ENCODE data around the gene TCEA2.

Gene TCEA2

GRCh38 chr20:64038224-64038564, 24.8 kb upstream of the TCEA2 start:
- Histone ChIP-seq H3K9ac (ENCODE audit: low read length) (no peak overlapping the region), H3K4me1 (ENCODE audit: control insufficient read depth, insufficient read depth, low read length) (peaks cover 4% of the 10 kb centered on the region), H3K36me3 (ENCODE audit: control insufficient read depth, insufficient read depth, low read length) (peaks cover 4% of the 10 kb centered on the region), H3K4me3 (ENCODE audit: low read length) (peak overlapping the region; percentile 55), H3K27me3 (ENCODE audit: control insufficient read depth, insufficient read depth, low read length) (peaks cover 43% of the 10 kb centered on the region), H3K27ac (ENCODE audit: low read depth, low read length) (no peak overlapping the region)

GRCh38 chr20:64038565-64039292, 24.3 kb upstream of the TCEA2 start:
- H3K27me3 ChIP-seq (ENCODE audit: control insufficient read depth, insufficient read depth, low read length), result peaks cover 43% of the 10 kb centered on the region
- no peak overlapping the region for H3K27ac ChIP-seq (ENCODE audit: low read depth, low read length)
- H3K36me3 ChIP-seq (ENCODE audit: control insufficient read depth, insufficient read depth, low read length), result peaks cover 2% of the 10 kb centered on the region
- H3K4me1 ChIP-seq (ENCODE audit: control insufficient read depth, insufficient read depth, low read length), result peaks cover 4% of the 10 kb centered on the region
- H3K9ac ChIP-seq (ENCODE audit: low read length), result no peak overlapping the region
- peak overlapping the region; percentile 55 for H3K4me3 ChIP-seq (ENCODE audit: low read length)

- Histone ChIP-seq H3K9ac (ENCODE audit: low read length) (no peak overlapping the region), H3K4me1 (ENCODE audit: control insufficient read depth, insufficient read depth, low read length) (peaks cover 4% of the 10 kb centered on the region)
These were observed 23.5 kb upstream of the TCEA2 start for GRCh38 chr20:64039293-64040160.

GRCh38 chr20:64040231-64041039, 22.6 kb upstream of the TCEA2 start:
- no peak overlapping the region for H3K9ac ChIP-seq (ENCODE audit: low read length)
- H3K27me3 ChIP-seq (ENCODE audit: control insufficient read depth, insufficient read depth, low read length), result peaks cover 52% of the 10 kb centered on the region
- no peak overlapping the region for H3K27ac ChIP-seq (ENCODE audit: low read depth, low read length)
- H3K4me1 ChIP-seq (ENCODE audit: control insufficient read depth, insufficient read depth, low read length), result peaks cover 4% of the 10 kb centered on the region
- H3K36me3 ChIP-seq (ENCODE audit: control insufficient read depth, insufficient read depth, low read length), result no peaks in the 10 kb centered on the region
- no peak overlapping the region for H3K4me3 ChIP-seq (ENCODE audit: low read length)

More at GRCh38 chr20:64039293-64040160, 23.5 kb upstream of the TCEA2 start:
- H3K4me3 ChIP-seq (ENCODE audit: low read length), result peak overlapping the region; percentile 55
- H3K27me3 ChIP-seq (ENCODE audit: control insufficient read depth, insufficient read depth, low read length), result peaks cover 43% of the 10 kb centered on the region
- H3K27ac ChIP-seq (ENCODE audit: low read depth, low read length), result no peak overlapping the region
- H3K36me3 ChIP-seq (ENCODE audit: control insufficient read depth, insufficient read depth, low read length), result no peaks in the 10 kb centered on the region

- H3K9ac ChIP-seq (ENCODE audit: low read length), result no peak overlapping the region
- H3K4me1 ChIP-seq (ENCODE audit: control insufficient read depth, insufficient read depth, low read length), result peaks cover 4% of the 10 kb centered on the region
- H3K27ac ChIP-seq (ENCODE audit: low read depth, low read length), result no peak overlapping the region
- H3K36me3 ChIP-seq (ENCODE audit: control insufficient read depth, insufficient read depth, low read length), result no peaks in the 10 kb centered on the region
- no peak overlapping the region for H3K4me3 ChIP-seq (ENCODE audit: low read length)
- H3K27me3 ChIP-seq (ENCODE audit: control insufficient read depth, insufficient read depth, low read length), result peaks cover 60% of the 10 kb centered on the region
These were observed 21.8 kb upstream of the TCEA2 start for GRCh38 chr20:64041040-64041780.

- H3K4me3 ChIP-seq (ENCODE audit: low read length), result peak overlapping the region; percentile 55
- H3K4me1 ChIP-seq (ENCODE audit: control insufficient read depth, insufficient read depth, low read length), result peaks cover 4% of the 10 kb centered on the region
- no peak overlapping the region for H3K27ac ChIP-seq (ENCODE audit: low read depth, low read length)
- H3K36me3 ChIP-seq (ENCODE audit: control insufficient read depth, insufficient read depth, low read length), result no peaks in the 10 kb centered on the region
- peaks cover 60% of the 10 kb centered on the region for H3K27me3 ChIP-seq (ENCODE audit: control insufficient read depth, insufficient read depth, low read length)
- H3K9ac ChIP-seq (ENCODE audit: low read length), result no peak overlapping the region
These were observed 21.3 kb upstream of the TCEA2 start for GRCh38 chr20:64041781-64042053.

- Histone ChIP-seq H3K27me3 (ENCODE audit: control insufficient read depth, insufficient read depth, low read length) (peaks cover 59% of the 10 kb centered on the region), H3K4me3 (ENCODE audit: low read length) (peak overlapping the region; percentile 55), H3K36me3 (ENCODE audit: control insufficient read depth, insufficient read depth, low read length) (no peaks in the 10 kb centered on the region), H3K27ac (ENCODE audit: low read depth, low read length) (no peak overlapping the region), H3K9ac (ENCODE audit: low read length) (no peak overlapping the region), H3K4me1 (ENCODE audit: control insufficient read depth, insufficient read depth, low read length) (peaks cover 4% of the 10 kb centered on the region)
These were observed 20.8 kb upstream of the TCEA2 start for GRCh38 chr20:64042054-64042781.

- H3K27me3 ChIP-seq (ENCODE audit: control insufficient read depth, insufficient read depth, low read length), result peaks cover 55% of the 10 kb centered on the region
- H3K36me3 ChIP-seq (ENCODE audit: control insufficient read depth, insufficient read depth, low read length), result no peaks in the 10 kb centered on the region
- no peak overlapping the region for H3K4me3 ChIP-seq (ENCODE audit: low read length)
- no peak overlapping the region for H3K27ac ChIP-seq (ENCODE audit: low read depth, low read length)
- H3K9ac ChIP-seq (ENCODE audit: low read length), result no peak overlapping the region
- H3K4me1 ChIP-seq (ENCODE audit: control insufficient read depth, insufficient read depth, low read length), result peaks cover 4% of the 10 kb centered on the region
These were observed 19.2 kb upstream of the TCEA2 start for GRCh38 chr20:64043768-64044167.

- H3K4me3 ChIP-seq (ENCODE audit: low read length), result no peak overlapping the region
- H3K27ac ChIP-seq (ENCODE audit: low read depth, low read length), result no peak overlapping the region
- peaks cover 49% of the 10 kb centered on the region for H3K27me3 ChIP-seq (ENCODE audit: control insufficient read depth, insufficient read depth, low read length)
- no peaks in the 10 kb centered on the region for H3K36me3 ChIP-seq (ENCODE audit: control insufficient read depth, insufficient read depth, low read length)
- H3K4me1 ChIP-seq (ENCODE audit: control insufficient read depth, insufficient read depth, low read length), result no peaks in the 10 kb centered on the region
- no peak overlapping the region for H3K9ac ChIP-seq (ENCODE audit: low read length)
These were observed 18.3 kb upstream of the TCEA2 start for GRCh38 chr20:64044484-64045247.

GRCh38 chr20:64045346-64046011, 17.5 kb upstream of the TCEA2 start:
- H3K4me3 ChIP-seq (ENCODE audit: low read length), result no peak overlapping the region
- no peak overlapping the region for H3K27ac ChIP-seq (ENCODE audit: low read depth, low read length)
- H3K9ac ChIP-seq (ENCODE audit: low read length), result no peak overlapping the region
- no peaks in the 10 kb centered on the region for H3K36me3 ChIP-seq (ENCODE audit: control insufficient read depth, insufficient read depth, low read length)
- H3K27me3 ChIP-seq (ENCODE audit: control insufficient read depth, insufficient read depth, low read length), result peaks cover 47% of the 10 kb centered on the region
- H3K4me1 ChIP-seq (ENCODE audit: control insufficient read depth, insufficient read depth, low read length), result no peaks in the 10 kb centered on the region

GRCh38 chr20:64047046-64047389, 16.0 kb upstream of the TCEA2 start:
- Histone ChIP-seq H3K9ac (ENCODE audit: low read length) (no peak overlapping the region), H3K36me3 (ENCODE audit: control insufficient read depth, insufficient read depth, low read length) (no peaks in the 10 kb centered on the region), H3K4me3 (ENCODE audit: low read length) (peak overlapping the region; percentile 21), H3K27ac (ENCODE audit: low read depth, low read length) (no peak overlapping the region), H3K27me3 (ENCODE audit: control insufficient read depth, insufficient read depth, low read length) (peaks cover 51% of the 10 kb centered on the region), H3K4me1 (ENCODE audit: control insufficient read depth, insufficient read depth, low read length) (no peaks in the 10 kb centered on the region)
